ENCODE results near the gene RGS7.
"Not testable (repeated sequence)": the region's sequence is repeated elsewhere in the genome, so short reads cannot be mapped to it uniquely, and the experiment has no call there.

Gene RGS7

GRCh38 chr1:241331328-241332036 is 25.5 kb downstream of the RGS7 start:
- no peak for DNase-seq

GRCh38 chr1:241330619-241331327 is 26.2 kb downstream of the RGS7 start:
- no peak for DNase-seq

GRCh38 chr1:241325456-241325855 is 31.5 kb downstream of the RGS7 start:
- DNase-seq = no peak

- peak; percentile 3 for DNase-seq
These were observed 33.4 kb downstream of the RGS7 start for GRCh38 chr1:241323514-241324195.

GRCh38 chr1:241317676-241318075 is 39.3 kb downstream of the RGS7 start:
- no peak for DNase-seq

GRCh38 chr1:241316372-241316771 is 40.6 kb downstream of the RGS7 start:
- DNase-seq = no peak

GRCh38 chr1:241311056-241311746 is 45.8 kb downstream of the RGS7 start:
- no peak for DNase-seq

GRCh38 chr1:241310451-241310850 is 46.6 kb downstream of the RGS7 start:
- DNase-seq = no peak

GRCh38 chr1:241309651-241310050 is 47.4 kb downstream of the RGS7 start:
- no peak for DNase-seq

- DNase-seq = no peak
These were observed 48.5 kb downstream of the RGS7 start for GRCh38 chr1:241308471-241308870.

- no peak for DNase-seq
These were observed 49.0 kb downstream of the RGS7 start for GRCh38 chr1:241308011-241308410.

GRCh38 chr1:241306125-241306790 is 50.7 kb downstream of the RGS7 start:
- DNase-seq = no peak

GRCh38 chr1:241302024-241302423 is 55.0 kb downstream of the RGS7 start:
- not testable (repeated sequence) for DNase-seq

- DNase-seq = no peak
These were observed 57.7 kb downstream of the RGS7 start for GRCh38 chr1:241299347-241299746.

GRCh38 chr1:241292973-241293372 is 64.0 kb downstream of the RGS7 start:
- no peak for DNase-seq

- not testable (repeated sequence) for DNase-seq
These were observed 65.5 kb downstream of the RGS7 start for GRCh38 chr1:241291548-241291947.

- DNase-seq = no peak
These were observed 70.5 kb downstream of the RGS7 start for GRCh38 chr1:241286486-241286885.

GRCh38 chr1:241276391-241276790 is 80.6 kb downstream of the RGS7 start:
- DNase-seq = no peak

- DNase-seq = no peak
These were observed 81.0 kb downstream of the RGS7 start for GRCh38 chr1:241275981-241276380.

- DNase-seq = no peak
These were observed 81.8 kb downstream of the RGS7 start for GRCh38 chr1:241275226-241275625.

GRCh38 chr1:241274693-241275092 is 82.3 kb downstream of the RGS7 start:
- DNase-seq = no peak

GRCh38 chr1:241272828-241273227 is 84.2 kb downstream of the RGS7 start:
- no peak for DNase-seq

- no peak for DNase-seq
These were observed 85.6 kb downstream of the RGS7 start for GRCh38 chr1:241271427-241271826.

Data from stimulated activated CD4-positive, alpha-beta T cell treated with anti-CD3 and anti-CD28 coated beads, Interleukin-1b, Interleukin-23, amount 100 ng/mL, for 48 hours (primary cell).